ENCODE results near the gene CDH13. TPM values are rescaled to one million over a fixed set of nuclear protein-coding genes. Genes with fewer than 3 reads are reported as not detected.

CDH13 gene
- total and polyA plus RNA-seq, 2 of the 8 experiments (the other 6 are each of a cell fraction or from before 2014, with no cell fraction given) = 2.3 to 2.4 TPM

GRCh38 chr16:83046664-83047063 is 419.9 kb downstream of the CDH13 start:
- POLR2A ChIA-PET (ENCODE audit: partially characterized antibody) = no interaction called here
- no peak overlapping the region for H2AFZ ChIP-seq (ENCODE audit: low read length)
- TF ChIP-seq USF2 (IDR thresholded peaks at IDR 0.05; ENCODE audit: low read length) (no peak), MAFK (IDR thresholded peaks at IDR 0.05; ENCODE audit: low read depth, low read length) (no peak), CBX5 (IDR thresholded peaks at IDR 0.05; ENCODE audit: low read depth, low read length) (no peak), HDAC6 (IDR thresholded peaks at IDR 0.05; ENCODE audit: low read depth, low read length) (no peak), MAX (IDR thresholded peaks at IDR 0.05) (no peak), RFX5 (IDR thresholded peaks at IDR 0.05; ENCODE audit: borderline replicate concordance, low read depth, low read length) (no peak), RAD21 (IDR thresholded peaks at IDR 0.05 in 1 of 2, conservative IDR thresholded peaks at IDR 0.05 in 1 of 2; ENCODE audit: low read depth in 2 of 2, low read length in 2 of 2) (no peak), CEBPB (IDR thresholded peaks at IDR 0.05; ENCODE audit: low read depth, low read length) (no peak), GABPA (IDR thresholded peaks at IDR 0.05; ENCODE audit: borderline replicate concordance, insufficient read depth, low read length) (no peak), SP4 (IDR thresholded peaks at IDR 0.05; ENCODE audit: low read length) (no peak), TBP (IDR thresholded peaks at IDR 0.05; ENCODE audit: low read depth, low read length) (no peak), NRF1 (IDR thresholded peaks at IDR 0.05; ENCODE audit: low read depth, low read length) (no peak)

More at GRCh38 chr16:83046664-83047063, 419.9 kb downstream of the CDH13 start:
- H3K9ac ChIP-seq (replicated peaks in 1 of 4; ENCODE audit: extremely low read depth in 1 of 4, low read depth in 3 of 4, low read length in 3 of 4) = no peak overlapping the region
- no peak overlapping the region for H2BK12ac ChIP-seq (ENCODE audit: low read depth, low read length)
- no peak overlapping the region for H3K23ac ChIP-seq (ENCODE audit: insufficient read length)
- no peak overlapping the region for H4K91ac ChIP-seq (replicated peaks; ENCODE audit: insufficient read length, low read length)
- no peak overlapping the region for H2BK5ac ChIP-seq (ENCODE audit: low read depth, low read length)
- no peak overlapping the region for H3K56ac ChIP-seq (replicated peaks; ENCODE audit: insufficient read length, low read depth, low read length)
- CTCF ChIA-PET (ENCODE audit: partially characterized antibody) = no interaction called here
- H3K27ac ChIP-seq (ENCODE audit: low read depth, low read length) = no peak overlapping the region
- H2AK5ac ChIP-seq (ENCODE audit: low read depth, low read length) = no peak overlapping the region
- no peak overlapping the region for H3K18ac ChIP-seq (ENCODE audit: extremely low read depth, low read length)
- no peaks in the 10 kb centered on the region for H3K79me2 ChIP-seq (ENCODE audit: control insufficient read depth in 1 of 2, insufficient read depth in 2 of 2, low read length in 2 of 2)
- 0 out of 4 replicates have a peak, but pooled peaks cover 0 to 3% of the 10 kb centered on the region in 2 experiments for H3K9me3 ChIP-seq (ENCODE audit: insufficient read depth in 2 of 2, low read depth in 1 of 2, low read length in 1 of 2)
- FAIRE-seq = no peak
- no peak overlapping the region for H2BK15ac ChIP-seq (ENCODE audit: low read length)
- H3K4me3 ChIP-seq (ENCODE audit: extremely low read depth in 1 of 4, insufficient read depth in 2 of 4, low read depth in 3 of 4, low read length in 4 of 4) = no peak overlapping the region
- H3K36me3 ChIP-seq (ENCODE audit: control insufficient read depth in 2 of 4, insufficient read depth in 4 of 4, low read length in 3 of 4) = no peaks in the 10 kb centered on the region
- 91% methylated on average over 2 of the region's 2 CpGs; no CpG with 5 or more reads in 1 of the 2 experiments for WGBS, 2 experiments (ENCODE audit: extremely low coverage in 1 of 2, insufficient coverage in 1 of 2, insufficient read length in 1 of 2, insufficient replicate concordance in 2 of 2, low coverage in 1 of 2, low lambda C conversion rate in 2 of 2, missing lambda C conversion rate in 1 of 2)
- H2BK120ac ChIP-seq (replicated peaks; ENCODE audit: low read depth, low read length) = no peak overlapping the region
- no peak overlapping the region for H4K5ac ChIP-seq (ENCODE audit: insufficient read length, low read depth, low read length)
- H2BK20ac ChIP-seq (ENCODE audit: low read length) = no peak overlapping the region
- H3K14ac ChIP-seq (ENCODE audit: insufficient read length) = no peak overlapping the region
- H4K20me1 ChIP-seq (replicated peaks in 1 of 2; ENCODE audit: control insufficient read depth in 1 of 2, insufficient read depth in 2 of 2, low read length in 2 of 2) = no peaks in the 10 kb centered on the region
- H3K4ac ChIP-seq (replicated peaks; ENCODE audit: insufficient read length, low read depth, low read length) = no peak overlapping the region
- no peak overlapping the region for H3K4me2 ChIP-seq (ENCODE audit: insufficient read depth in 1 of 2, low read depth in 2 of 2, low read length in 2 of 2)
- H4K8ac ChIP-seq (ENCODE audit: extremely low read depth, insufficient read depth, low read length) = no peak overlapping the region
- H3K23me2 ChIP-seq (ENCODE audit: low read depth, low read length) = no peaks in the 10 kb centered on the region
- DNase-seq (ENCODE audit: low read depth in 1 of 2, low spot score in 2 of 2) = no peak
- no peaks in the 10 kb centered on the region for H3K4me1 ChIP-seq (replicated peaks in 1 of 4; ENCODE audit: control insufficient read depth in 3 of 4, insufficient read depth in 4 of 4, low read length in 3 of 4)
- no peaks in the 10 kb centered on the region for H3K27me3 ChIP-seq (replicated peaks in 1 of 4; ENCODE audit: control insufficient read depth in 3 of 4, extremely low read depth in 1 of 4, insufficient read depth in 3 of 4, low read length in 3 of 4)
- H3K79me1 ChIP-seq (ENCODE audit: low read depth, low read length) = no peaks in the 10 kb centered on the region
